ENCODE results near the gene LHX8. TPM values are rescaled to one million over a fixed set of nuclear protein-coding genes. Genes with fewer than 3 reads are reported as not detected.

LHX8 gene
- total and polyA plus RNA-seq, 2 of the 13 experiments (the other 11 are each of a cell fraction or from before 2014, with no cell fraction given), result not detected

DNA sequence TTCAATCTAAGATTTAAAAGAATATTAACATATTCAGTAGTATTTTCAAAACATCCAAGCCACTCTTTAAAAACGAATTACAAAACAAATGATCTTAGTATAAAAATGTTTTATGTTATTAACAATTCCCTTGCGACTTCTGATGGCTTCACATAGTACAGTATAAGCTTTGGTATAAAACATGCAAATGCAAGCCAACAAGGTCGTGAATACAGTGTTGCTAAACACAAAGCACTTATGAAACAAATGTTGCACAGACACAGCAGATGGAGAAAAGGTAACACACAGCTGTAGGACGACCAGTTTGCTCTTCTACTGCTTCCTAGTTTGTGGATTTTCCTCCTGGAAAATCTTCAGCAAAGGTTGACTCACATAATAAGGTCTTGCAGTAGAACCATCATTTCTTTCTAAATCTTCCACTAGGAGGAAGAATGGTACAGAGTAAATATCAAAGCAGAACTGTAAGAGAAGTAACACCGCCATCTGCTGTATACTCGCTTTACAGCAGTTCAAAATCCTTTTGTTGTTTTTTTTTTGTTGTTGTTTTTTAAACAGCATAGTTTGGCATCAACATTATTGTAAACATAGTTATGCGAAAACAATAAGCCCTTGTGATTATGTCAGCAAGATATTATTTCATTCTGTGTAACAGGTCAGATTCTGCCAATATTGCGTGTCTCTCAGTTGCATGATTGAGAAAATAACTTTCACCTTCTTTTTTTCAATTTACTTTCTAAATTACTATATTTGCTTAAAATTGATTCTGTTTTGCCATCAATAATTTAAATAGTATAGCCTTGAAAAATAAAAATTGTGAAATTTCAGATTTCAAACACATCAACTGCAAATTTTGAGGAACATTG, 69.5 kb downstream of the LHX8 start (continued):
- TF ChIP-seq, protein P1, sequence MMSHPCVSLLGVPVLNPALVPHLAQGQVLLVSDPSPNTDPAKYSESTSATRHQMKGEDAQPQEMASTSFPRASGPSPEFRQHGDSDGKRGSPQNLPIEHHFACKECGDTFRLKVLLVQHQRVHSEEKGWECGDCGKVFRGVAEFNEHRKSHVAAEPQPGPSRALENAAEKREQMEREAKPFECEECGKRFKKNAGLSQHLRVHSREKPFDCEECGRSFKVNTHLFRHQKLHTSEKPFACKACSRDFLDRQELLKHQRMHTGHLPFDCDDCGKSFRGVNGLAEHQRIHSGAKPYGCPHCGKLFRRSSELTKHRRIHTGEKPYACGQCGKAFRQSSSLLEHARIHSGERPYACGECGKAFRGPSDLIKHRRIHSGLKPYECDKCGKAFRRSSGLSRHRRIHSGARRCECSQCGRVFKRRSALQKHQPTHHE (CRISPR knock-in tag; IDR thresholded peaks at IDR 0.05; ENCODE audit: borderline replicate concordance), result no peak
- no peak for TF ChIP-seq SP1 (IDR thresholded peaks at IDR 0.05)
- TF ChIP-seq SP1 (CRISPR knock-in tag; IDR thresholded peaks at IDR 0.05), result no peak
- no peak for TF ChIP-seq ZNF496 (CRISPR knock-in tag; IDR thresholded peaks at IDR 0.05; ENCODE audit: insufficient replicate concordance)
- TF ChIP-seq ZNF431 (CRISPR knock-in tag; IDR thresholded peaks at IDR 0.05; ENCODE audit: borderline replicate concordance, low read depth), result no peak
- TF ChIP-seq PLRG1 (conservative IDR thresholded peaks at IDR 0.05), result no peak
- no peak for TF ChIP-seq RARA (CRISPR knock-in tag; IDR thresholded peaks at IDR 0.05)
- TF ChIP-seq, protein P2, sequence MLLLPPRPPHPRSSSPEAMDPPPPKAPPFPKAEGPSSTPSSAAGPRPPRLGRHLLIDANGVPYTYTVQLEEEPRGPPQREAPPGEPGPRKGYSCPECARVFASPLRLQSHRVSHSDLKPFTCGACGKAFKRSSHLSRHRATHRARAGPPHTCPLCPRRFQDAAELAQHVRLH (CRISPR knock-in tag; IDR thresholded peaks at IDR 0.05; ENCODE audit: borderline replicate concordance, low read depth), result no peak
- TF ChIP-seq FOXA3 (CRISPR knock-in tag; IDR thresholded peaks at IDR 0.05), result peak; percentile 39; the same call in 1 of the 2 replicates
- no peak for TF ChIP-seq NR3C1 (CRISPR knock-in tag; IDR thresholded peaks at IDR 0.05)
- peak; percentile 79 for TF ChIP-seq STAG1 (CRISPR knock-in tag; IDR thresholded peaks at IDR 0.05)
- no peak for TF ChIP-seq KMT2B (CRISPR knock-in tag; IDR thresholded peaks at IDR 0.05)
- no peak for TF ChIP-seq PHB2 (IDR thresholded peaks at IDR 0.05; ENCODE audit: partially characterized antibody)
- TF ChIP-seq SMC3 (IDR thresholded peaks at IDR 0.05; ENCODE audit: low read length), result peak; percentile 66; the same call in 1 of the 2 replicates
- no peak for TF ChIP-seq EED (CRISPR knock-in tag; IDR thresholded peaks at IDR 0.05)
- no peak for TF ChIP-seq MEIS1 (CRISPR knock-in tag; IDR thresholded peaks at IDR 0.05; ENCODE audit: borderline replicate concordance)
- no peak for TF ChIP-seq ZNF513 (CRISPR knock-in tag; conservative IDR thresholded peaks at IDR 0.05)
- TF ChIP-seq TERF1 (CRISPR knock-in tag; IDR thresholded peaks at IDR 0.05), result no peak
- TF ChIP-seq FOXA1 (IDR thresholded peaks at IDR 0.05), result no peak
- TF ChIP-seq FOXA1 (CRISPR knock-in tag; IDR thresholded peaks at IDR 0.05), result peak; percentile 82
- 0 out of 2 replicates have a peak, but pooled peaks have one; percentile 34 for TF ChIP-seq RAD21 (CRISPR knock-in tag; IDR thresholded peaks at IDR 0.05)

Data from HepG2 (cell line).